HG03460 (cell line): ENCODE measurements around the gene PDE8B.

ENCODE experiments used
- ATAC-seq: cut with Tn5 transposase; IDR thresholded peaks from one replicate; pipeline ENCODE4 v1.9.1; 2021; ENCODE audit not compliant: unreplicated experiment

The PDE8B gene, protein sequence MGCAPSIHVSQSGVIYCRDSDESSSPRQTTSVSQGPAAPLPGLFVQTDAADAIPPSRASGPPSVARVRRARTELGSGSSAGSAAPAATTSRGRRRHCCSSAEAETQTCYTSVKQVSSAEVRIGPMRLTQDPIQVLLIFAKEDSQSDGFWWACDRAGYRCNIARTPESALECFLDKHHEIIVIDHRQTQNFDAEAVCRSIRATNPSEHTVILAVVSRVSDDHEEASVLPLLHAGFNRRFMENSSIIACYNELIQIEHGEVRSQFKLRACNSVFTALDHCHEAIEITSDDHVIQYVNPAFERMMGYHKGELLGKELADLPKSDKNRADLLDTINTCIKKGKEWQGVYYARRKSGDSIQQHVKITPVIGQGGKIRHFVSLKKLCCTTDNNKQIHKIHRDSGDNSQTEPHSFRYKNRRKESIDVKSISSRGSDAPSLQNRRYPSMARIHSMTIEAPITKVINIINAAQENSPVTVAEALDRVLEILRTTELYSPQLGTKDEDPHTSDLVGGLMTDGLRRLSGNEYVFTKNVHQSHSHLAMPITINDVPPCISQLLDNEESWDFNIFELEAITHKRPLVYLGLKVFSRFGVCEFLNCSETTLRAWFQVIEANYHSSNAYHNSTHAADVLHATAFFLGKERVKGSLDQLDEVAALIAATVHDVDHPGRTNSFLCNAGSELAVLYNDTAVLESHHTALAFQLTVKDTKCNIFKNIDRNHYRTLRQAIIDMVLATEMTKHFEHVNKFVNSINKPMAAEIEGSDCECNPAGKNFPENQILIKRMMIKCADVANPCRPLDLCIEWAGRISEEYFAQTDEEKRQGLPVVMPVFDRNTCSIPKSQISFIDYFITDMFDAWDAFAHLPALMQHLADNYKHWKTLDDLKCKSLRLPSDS

DNA sequence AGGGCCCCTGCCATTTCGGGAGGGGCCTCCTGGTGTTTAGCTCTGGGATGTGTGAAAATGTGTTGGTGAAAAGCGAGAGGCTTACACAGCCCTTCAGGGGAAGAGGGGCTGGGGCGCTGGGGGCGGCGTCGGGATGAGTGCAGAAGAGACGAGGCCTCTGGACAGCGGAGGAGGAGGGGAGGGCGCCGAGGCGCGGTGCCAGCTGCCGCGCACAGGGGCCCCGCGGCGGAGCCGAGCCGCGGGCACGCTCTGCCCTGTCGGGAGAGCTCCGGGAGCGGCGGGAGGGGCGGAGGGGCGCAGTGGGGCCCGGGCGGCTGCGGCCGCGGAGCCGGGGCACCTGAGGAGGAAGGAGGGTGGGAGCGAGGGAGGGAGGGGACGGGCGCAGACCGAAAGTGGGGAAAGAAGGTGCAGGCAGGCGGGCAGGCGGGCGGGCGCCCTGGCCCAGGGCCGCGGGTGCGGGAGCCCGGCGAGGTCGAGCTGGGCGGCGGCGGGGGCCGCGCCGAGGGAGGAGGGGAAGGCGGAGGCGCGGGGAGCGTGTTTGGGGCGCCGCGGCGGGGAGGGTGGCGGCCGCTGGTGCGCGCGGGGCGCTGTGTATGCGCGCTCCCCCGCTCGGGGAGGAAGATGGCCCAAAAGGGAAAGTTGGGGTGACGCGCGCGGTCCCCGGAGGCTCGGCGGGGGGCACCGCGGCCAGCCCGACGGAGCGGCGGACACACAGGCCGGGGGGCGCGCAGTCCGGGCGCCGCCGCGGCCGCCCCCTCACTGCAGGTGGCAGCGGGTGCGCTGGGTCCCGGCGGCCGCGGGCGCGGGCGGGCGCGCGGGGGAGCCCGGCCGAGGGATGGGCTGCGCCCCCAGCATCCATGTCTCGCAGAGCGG is at the start of gene PDE8B:
Gene PDE8B, plus strand, starts transcription at position 590 of the 873 bp plus-strand sequence. Its CDS starts 246 bp downstream, at position 836.
- ATAC-seq: no peak

DNA sequence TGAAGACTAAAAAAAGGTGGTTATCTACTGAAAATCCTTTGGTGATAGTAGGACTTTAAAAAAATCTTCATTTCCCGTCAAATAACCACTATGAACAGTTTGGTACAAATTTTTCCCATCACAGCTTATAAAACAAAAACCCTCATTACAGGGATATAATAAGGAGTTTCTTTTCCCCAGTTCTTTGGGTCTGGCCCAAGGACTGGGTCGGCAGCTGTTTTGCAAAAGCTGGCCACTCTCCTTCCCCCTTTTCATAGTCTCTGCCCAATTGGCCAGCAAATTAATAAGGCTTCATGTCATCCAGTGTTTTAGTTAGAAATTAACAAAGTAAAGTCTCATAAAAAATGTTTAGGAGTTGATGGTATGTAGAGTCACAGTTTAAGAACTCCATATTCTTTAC is 47.0 kb upstream of the PDE8B start:
- no peak for ATAC-seq

DNA sequence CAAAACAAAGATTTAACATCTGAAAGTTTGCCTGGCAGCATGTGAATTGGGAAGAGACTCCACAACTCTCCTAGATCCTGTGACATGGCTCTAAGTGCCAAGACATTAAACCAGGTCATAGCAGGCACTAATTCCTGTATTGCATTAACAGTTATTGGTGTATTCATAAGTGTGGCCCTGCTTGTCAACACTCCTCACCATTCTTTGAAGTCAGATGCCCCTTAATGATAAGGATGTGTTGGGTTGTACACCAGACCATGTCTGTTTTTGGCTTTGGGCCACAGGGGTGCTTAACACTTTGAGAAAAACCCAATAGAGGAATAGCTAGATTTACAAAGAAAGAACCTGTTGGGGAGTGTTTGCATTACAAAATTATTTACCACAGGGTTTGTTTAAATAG is 43.4 kb upstream of the PDE8B start:
- ATAC-seq: no peak

DNA sequence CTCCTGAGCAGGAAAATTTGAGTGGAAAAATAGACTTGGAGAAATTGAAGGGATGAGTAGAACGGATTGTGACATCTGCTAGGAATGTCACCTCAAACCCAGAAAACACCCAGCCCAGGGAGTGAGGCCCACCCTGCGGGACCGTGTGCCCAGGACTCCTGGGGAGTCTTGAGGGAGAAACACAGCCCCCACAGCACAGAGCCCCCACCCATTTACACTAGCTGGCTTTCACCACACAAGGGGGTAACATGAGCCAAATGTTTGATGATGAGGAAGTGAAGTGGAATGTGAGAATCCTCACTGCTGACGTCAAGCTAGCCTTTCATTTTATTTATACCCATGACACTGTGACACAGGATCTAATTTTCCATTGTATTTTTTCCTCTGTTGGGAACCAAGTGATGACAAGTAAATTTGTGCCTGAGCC is 42.8 kb upstream of the PDE8B start:
- no peak for ATAC-seq

DNA sequence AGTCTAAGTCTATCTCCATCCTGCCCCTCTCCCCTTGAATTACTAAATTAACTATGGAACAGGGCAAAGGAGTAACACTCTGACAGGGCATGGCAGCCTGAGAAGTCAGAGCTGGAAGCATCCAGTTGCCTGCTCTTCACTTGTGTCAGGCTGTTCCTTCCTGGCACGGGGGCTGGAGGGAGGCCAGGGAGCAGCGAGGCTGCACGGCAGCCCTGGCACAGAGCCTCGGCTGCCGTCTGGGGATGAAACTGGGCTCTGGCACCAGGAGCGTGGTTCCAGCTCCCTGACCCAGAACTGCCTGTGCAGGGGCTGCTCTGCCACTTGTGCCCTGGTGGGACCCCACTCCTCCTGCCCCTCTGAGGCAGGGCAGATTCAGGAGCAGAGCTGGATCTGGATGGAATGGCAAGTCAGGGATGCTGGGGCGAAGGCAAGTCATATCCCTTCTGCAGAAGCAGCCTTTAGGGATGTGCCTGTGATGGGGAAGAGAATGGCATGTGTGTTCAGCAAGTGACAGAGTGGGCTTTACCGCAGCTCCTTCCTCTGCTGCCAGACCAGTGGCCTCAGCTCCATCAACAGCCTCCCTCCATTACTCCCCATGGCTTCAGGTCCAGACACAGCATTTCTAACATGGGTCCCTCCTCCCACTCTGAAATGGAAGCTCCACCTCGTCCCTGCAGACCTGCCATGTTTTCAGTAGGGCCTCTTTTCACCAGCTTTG is 42.2 kb upstream of the PDE8B start:
- no peak for ATAC-seq

DNA sequence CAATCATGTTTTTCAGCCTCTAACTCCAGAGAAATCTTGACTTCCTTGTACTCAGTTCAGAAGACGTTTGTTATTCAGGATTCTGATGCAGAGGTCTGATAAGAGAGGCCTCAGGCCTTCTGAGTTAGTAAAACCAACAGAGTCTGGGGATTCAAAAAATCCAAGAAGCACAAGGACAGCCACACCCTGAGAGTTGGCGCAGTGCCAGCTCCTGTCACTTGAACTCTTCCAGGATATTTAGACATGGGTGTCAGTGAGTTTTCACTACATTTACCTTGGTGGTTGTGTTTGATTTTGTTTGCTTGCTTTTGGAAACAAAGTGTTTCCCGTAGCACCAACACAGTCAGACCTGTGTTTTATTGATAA is 41.6 kb upstream of the PDE8B start:
- ATAC-seq: no peak

DNA sequence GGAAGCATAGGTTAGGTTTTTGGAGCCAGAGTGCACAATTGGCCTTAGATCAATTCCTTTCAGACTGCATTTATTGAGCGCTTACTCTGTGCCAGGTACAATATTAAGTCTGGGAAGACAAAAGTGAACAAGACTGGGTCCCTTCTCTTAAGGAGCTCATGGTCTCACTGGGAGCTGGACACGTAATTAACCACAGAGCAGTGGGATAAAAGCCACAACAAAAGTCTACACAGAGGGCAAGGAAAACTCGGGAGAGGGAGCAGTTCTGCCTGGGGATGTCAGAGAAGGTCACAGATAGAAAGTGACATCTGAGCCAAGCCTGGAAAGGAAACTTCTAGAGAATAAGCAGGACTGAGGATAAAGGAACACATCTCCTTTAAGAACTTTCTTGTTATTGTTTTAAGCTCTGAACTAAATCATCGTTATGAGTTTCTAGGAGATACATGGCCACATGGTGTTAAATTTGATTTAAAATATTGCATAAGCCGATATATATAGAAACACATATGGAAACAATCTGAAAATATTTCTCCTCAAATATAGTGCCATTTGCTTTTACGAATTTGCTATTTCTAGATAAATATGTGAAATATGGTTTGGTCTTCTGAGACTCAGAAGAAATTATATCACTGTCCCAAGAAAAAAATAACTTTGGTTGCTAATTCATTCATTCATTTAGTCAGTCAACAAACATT is 40.1 kb upstream of the PDE8B start:
- ATAC-seq: no peak

DNA sequence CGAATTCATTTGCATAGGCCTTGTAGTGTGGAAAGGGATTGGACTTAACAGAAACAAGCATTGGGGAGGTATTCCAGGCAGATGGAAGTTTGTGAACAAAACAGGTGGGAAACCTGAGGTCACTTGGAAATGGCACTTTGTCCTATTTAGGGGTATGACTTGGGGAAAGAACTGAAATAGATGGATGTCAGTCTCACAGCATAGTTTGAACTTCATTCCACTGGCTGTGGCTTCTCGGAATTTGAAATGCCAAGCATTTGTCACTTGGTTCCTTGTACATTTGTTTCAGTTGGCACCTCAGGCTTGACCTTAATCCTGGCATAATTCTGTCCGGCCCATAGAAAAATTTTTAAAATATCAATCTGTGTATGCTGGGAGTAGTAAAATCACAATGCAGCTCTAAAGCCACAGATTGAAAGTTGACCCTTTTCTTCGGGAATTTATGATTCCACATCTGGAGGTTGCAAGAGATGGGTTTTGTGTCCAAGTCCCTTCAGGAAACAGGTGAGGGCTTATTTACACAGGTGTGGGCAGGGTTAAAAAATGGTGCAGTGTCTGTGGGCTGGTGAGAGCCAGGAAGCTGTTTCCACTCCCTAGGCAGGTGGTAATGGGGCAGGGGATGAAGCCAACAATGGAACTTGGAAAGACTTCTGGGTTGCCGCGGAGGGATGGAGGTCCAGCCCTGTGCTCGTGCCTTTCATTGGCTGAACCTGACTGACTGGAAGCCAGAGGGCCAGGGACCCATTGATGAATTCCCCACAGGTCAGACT is 39.2 kb upstream of the PDE8B start:
- no peak for ATAC-seq

DNA sequence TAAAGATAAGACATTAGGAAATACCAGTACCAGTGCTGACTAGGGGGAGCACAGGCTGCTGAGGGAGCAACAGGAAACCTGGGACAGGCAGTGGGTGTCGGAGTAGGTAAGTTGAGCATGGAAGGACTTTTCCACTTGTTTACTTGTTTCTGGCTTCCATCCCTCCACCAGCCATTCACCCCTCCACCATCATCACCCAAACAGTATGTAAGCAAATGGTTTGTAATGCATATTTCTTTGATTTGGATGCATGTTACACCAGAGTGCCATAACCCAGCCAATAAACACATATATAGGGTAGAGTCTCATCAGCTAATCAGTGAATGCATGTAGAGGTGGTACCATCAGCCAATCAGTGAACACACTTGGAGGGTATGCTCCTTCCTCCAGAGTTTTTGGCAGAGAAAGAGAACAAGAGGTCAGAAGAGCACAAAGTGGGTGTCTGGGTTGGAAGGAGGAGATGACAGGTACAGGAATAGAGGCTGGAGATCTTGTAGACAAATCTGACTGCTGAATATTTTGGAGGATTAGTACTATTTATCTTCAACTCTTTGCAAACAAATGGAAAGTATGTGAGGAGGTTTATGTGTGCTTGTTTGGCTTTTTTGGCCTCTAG is 37.7 kb upstream of the PDE8B start:
- ATAC-seq: no peak

DNA sequence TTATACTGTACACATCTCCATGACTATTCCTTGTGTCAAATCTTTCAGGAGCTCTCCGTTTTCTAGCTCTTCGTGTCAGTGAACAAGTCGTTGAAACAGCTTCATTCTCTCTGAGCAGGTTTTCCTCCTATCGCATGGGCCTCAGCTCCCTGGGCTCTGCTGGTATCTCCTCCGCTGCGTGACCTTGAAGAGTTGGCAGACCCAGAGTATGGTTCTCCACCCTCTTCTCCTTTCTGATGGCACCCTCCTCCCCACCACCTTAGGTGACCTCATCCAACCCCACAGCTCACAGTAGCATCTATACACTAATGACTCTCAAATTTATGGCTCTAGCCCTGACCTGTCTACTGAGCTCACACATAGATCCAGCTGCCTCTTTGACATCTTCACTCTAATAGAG is 36.0 kb upstream of the PDE8B start:
- no peak for ATAC-seq

DNA sequence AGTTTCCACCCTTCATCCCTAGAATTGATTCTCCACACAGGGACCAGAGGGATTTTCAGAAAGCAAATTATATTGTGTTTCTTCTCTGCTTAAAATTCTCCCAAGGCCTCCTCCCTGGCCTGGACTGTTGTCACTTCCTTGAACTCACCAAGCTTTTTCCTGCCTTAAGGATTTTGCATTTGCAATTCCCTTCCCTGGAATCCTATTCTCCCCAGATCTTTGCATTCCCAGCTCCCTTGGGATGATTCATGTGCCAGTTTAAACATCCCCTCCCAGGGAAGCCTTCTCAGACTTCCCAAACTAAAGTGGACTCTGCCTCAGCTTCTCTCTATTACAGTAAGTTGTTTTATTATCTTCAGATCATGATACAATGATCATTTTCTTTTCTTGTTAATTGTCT is 35.2 kb upstream of the PDE8B start:
- no peak for ATAC-seq

DNA sequence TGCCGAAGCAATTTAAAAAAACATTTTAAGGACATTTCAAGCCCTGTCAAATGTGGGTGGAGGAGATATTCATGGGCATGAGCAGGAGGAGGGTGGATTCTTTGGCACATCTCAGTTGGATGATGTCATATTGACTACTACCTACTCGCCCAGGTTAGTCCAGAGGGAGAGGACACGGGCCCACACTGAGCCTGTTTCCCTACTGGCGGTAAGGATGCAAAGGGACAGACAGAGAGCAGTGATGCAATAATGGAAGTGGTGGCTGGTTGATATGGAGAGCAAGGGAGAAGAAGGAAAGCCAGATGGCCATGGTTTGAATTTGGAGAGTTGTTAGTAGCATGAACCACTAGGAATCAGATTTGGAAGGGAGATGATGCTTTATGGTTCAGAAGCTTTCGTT is 34.1 kb upstream of the PDE8B start:
- ATAC-seq: no peak

DNA sequence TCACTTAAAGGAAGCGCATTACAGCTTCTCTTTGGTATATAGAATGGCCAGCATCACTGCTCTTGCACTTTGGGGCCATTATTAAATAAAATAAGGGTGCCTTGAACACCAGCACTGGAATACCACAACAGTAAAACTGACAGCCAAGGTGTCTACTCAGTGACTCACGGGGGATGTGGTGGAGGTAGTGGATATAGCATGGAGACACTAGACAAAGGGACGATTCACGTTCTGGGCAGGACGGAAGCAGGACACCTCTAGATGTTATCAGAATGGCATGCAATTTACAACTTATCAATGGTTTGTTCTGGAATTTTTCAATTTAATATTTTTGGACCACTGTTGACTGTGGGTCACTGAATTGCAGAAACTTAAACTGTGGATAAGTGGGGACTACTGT is 32.9 kb upstream of the PDE8B start:
- no peak for ATAC-seq

DNA sequence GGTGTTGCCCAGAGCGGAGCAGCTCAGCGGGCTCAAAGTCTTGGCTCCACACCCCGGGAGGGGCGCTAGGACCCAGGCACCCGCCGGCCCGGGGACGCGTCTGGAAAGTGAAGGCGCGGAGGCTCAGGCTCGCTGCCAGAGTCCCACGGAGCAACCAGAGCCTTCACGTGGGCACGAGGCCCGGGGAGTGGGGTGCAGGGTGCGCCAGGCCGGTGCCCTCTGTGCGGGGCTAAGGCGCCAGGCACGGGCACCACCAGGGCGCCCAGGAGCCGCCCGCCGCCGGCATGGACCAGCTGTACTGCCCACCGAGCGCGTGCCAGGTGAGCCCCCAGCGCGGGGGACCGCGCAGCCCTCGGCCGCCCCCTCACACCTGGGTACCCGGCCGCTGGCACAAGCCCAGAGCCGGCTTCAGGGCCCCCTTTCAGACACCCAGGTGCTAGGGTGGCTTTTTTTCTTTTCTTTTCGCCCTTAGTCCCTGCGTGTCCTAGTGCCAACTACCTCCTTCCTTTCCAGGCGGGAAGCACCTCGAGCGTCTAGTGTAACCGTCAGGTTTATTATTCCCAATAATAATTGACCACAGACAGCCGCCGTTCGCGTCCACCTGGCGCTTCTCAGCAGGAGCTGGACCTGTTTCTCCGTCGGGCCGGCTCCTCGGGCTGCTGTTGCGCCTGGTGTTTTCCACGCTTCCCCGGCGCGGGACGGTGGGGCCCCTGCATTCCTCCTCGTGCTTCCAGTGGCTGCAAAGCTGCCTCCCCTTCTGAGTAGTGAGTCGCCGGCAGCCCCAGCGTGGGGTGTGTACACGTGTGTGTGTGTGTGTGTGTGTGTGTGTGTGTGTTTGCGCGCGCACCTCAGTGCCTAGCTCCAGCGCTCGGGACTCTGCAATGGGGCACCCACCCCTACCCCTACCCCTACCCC is 30.1 kb upstream of the PDE8B start:
- ATAC-seq: no peak

DNA sequence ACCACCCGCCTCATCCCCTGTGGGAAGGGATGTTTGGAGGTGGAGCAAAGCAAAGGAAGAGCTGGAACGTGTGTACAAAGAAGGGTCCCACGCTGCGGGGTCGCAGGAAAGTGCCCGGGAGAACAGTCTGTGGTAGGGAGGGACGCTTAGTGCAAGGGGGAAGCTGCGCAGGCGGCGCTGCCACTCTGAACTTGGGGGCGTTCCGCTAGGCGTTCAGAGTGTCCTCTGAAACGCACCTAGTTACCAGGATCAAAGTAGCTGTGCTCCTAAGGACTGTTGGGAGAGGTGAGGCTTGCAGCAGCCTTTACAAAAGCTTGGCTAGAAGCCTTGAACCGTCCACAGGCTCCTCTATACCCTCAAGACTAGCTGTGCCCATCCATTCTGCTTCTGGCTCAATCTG is 29.3 kb upstream of the PDE8B start:
- no peak for ATAC-seq

DNA sequence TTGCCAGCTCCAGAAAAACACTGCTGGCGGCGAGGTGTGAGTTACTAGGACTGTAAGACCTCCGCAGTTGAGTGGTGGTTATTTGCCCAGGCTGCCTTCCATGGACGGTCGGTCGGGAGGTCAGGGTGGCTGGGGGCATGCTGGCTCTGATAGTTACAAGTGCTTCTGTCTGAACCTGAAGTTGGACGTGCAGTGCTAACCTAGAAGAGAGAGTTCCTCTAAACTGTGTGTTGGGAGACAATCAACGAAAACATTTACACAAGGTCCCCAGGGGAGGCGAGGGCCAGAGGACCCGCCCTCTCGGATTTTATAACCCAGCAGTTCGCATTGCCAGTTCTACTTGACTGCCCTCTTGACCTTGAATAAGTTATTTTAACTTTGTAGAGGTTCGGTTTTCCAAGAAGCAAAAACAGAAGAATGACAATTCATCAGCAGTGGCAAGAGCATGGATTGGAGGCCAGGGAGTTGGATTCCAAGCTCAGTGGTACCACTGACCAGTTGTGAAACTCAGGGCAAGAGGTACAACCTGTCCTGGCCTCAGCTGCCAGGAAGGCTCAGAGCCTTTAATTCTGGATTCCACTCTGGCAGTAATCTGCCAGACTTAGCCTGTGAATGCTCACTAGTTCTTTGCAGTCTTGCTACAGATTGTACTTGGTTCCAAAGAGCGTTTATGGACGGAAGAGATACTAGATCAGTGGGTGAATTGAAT is 28.7 kb upstream of the PDE8B start:
- no peak for ATAC-seq

DNA sequence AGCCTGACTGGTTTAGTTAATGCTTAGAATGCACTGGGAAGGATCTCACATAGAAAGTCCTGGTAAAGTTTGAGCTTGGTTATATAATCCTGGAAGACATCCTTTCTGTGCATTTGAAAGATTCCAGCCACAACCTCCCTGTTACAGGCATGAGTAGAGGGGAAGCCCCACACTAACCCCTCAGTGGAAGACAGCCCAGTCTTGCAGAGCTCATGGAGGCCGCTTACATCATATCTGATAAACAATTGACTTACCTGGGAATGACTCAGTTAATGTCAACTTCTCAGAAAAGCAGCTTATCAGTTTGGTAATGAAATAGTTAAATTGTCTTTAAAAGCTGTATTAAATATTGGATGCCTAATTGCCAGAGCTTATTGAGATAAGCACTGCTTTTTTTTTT is 28.1 kb upstream of the PDE8B start:
- ATAC-seq: no peak
